GM19467 (cell line): ENCODE data around the gene CIROP.

ENCODE experiments used
- ATAC-seq: cut with Tn5 transposase; IDR thresholded peaks from one replicate; pipeline ENCODE4 v1.9.1; 2021; ENCODE audit warnings: mild to moderate bottlenecking, moderate library complexity; ENCODE audit not compliant: unreplicated experiment

The CIROP gene

GRCh38 chr14:23104591-23105347, at the start of gene CIROP:
Gene CIROP, minus strand, starts transcription at chr14:23104989. Its CDS starts 69 bp downstream, at chr14:23104920.
- ATAC-seq, result no peak

DNA sequence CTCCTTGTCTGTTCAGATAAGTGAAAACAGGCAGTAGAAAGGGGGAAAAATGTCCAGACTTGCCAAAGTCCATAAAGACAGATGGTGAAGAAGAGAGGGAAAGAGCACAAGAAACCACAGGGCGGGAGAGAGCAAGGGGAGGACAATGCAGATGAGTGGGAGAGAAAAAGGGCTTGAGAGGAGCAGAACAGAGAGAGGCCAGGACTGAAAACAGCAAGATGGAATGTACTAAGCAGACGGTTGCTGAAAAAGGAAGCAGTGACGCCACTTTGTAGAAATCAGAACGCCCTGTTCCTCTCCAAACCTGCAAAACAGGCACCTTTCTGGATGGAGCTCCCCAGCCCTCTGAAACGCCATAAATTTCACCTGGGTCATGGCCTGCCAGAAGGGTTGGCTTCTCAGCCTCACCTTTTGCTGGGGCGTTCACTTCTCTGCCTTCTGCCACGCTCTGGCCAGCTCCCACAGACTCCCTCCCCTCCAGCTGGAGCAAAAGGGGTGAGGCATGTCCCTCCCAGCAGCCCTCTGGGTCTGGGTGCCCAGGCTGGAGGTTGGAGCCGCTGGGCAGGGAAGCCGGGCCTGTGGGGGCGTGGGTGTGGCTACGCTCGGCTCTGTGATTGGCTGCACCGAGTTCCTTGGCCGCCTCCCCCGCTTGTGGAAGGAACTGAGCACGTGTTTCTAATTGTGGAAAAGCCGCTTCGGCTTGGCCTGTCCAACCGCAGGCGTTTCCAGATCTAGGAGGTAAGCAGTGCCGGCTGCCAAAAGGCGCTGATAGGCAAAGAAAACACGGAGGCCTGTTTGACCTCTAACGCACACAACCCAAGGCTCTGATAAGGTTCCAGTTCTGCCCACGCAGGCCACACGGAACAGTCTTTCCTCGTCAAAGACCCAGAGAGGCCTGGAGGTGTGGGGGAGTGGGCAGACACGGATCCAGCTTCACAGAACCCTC, 49.3 kb upstream of the CIROP start:
- no peak for ATAC-seq

DNA sequence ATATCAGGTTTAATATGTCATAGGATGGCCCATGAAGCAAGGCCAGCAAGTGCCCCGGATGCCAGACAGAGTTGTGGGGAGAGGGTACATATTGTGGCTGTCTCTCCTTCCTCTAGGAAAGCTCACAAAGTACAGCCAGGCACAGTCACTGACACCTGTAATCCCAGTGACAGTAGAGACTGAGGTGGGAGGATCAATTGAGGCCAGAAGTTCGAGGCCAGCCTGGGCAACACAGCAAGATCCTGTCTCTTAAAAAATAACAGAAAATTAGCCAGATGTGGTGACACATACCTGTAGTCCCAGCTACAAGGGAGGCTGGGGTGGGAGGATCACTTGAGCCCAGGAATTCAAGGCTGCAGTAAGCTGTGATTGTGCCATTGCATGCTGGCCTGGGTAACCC, 46.6 kb upstream of the CIROP start:
- no peak for ATAC-seq

DNA sequence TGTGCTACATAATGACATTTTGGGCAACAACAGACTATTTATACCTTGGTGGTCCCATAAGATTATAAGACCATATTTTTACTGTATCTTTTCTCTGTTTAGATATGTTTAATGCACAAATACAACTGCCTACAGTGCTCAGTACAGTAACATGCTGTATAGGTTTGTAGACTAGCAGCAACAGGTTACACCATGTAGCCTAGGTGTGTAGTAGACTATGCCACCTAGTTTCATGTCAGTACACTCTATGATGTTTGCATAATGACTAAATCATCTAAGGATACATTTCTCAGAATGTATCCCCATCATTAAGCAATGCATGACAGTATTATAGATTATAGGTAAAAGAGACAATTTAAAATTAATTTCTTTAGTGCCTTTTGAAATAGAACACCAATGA, 45.0 kb upstream of the CIROP start:
- no peak for ATAC-seq

- ATAC-seq, result no peak
Measured at GRCh38 chr14:23148591-23149249, 43.9 kb upstream of the CIROP start.

- ATAC-seq, result no peak
Measured at GRCh38 chr14:23147676-23148075, 42.9 kb upstream of the CIROP start.

DNA sequence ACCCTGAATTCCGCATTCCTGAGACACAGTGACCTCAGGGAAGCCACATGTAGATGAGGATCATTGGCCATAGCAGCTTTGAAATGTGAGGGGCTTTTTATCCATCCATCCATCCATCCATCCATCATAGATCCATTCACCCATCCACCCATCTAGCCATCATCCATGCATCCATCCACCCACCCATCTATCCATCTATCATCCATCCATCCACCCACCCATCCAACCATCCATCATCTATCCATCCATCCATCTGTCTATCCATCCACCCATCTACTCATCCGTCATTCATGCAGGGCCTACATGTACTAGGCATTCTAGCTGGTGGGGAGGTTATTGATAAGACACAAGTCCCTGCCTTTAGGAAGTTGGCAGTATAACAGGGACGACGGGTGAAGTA, 42.2 kb upstream of the CIROP start:
- ATAC-seq, result no peak

- ATAC-seq, result no peak
Measured at GRCh38 chr14:23146351-23146910, 41.6 kb upstream of the CIROP start.

DNA sequence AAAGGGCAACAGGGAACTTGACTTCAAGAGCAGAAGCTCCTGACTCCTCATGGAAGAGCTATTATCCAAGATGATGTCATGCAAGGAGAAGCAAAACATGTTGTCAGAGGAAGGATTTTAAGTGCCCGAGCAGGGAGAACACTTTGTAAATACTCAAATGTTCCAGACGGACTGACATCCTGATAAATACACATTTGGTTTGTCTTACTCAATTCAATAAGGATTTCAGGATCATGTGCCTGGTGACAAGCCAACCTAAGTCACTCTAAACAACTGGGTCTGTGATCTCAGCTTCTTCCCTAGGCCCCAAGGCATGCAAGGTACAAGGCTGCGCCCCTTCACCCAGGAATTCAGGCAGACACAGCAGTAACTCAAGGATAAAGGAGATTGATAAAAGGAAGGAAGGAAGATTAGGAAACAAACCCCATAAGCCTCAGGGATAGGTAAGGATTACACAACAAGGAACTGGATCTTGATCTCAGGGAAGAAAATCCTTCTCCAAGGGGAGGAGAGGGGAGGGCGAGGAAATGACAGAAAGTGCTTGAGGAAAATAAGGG, 41.1 kb upstream of the CIROP start:
- no peak for ATAC-seq

GRCh38 chr14:23143911-23144310, 39.1 kb upstream of the CIROP start:
- ATAC-seq, result no peak

DNA sequence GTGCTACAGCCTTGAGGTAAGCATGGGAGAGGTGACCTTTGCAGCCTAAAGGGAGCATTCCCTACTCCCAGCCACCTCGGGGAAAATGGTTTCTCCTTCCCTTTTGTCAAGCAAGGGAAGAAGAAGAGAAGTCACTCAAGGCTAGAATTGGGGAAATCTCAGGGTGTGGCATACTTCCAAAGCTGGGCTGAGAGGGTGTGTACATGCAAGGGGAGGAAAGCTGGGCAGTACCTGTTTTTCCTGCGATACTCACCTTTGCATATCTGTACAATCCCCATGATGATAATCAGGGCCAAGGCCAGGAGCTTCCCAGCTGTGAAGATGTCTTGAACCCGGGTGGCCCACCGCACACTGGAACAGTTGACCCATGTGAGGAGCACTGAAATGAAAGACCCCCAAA, 38.0 kb upstream of the CIROP start:
- no peak for ATAC-seq

DNA sequence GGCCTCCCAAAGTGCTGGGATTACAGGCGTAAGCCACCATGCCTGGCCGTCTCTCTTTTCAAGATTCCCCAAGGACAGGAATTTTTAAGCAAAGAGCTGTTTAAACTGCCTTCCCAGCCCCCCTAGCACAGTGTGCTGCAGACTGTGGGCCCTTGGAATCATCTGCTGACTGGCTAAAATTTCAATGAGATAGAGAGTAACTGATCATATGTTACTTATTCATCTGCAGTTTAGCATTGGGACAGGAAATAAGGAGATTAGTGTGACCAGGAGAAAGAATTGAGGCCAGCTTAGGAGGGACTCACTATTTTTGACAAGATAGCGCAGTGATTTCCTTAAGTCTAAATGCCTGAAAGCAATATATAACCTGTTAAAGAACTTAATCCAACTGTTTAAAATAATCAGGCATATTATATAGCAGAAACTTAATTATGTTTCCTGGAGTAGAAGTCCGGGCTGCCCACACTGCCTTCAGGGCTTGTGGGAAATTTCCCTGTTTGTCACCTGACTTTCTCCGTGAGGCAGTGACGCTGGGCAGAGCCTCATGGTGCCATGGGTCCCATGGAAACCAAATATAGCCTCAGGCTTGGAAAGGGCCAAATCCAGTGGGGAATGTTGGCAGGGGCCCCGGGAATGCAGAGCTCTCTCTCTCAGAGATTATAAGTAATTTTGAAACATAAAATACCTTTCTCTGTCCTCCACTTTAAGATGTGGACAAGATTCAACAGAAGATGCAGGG, 37.1 kb upstream of the CIROP start:
- no peak for ATAC-seq

DNA sequence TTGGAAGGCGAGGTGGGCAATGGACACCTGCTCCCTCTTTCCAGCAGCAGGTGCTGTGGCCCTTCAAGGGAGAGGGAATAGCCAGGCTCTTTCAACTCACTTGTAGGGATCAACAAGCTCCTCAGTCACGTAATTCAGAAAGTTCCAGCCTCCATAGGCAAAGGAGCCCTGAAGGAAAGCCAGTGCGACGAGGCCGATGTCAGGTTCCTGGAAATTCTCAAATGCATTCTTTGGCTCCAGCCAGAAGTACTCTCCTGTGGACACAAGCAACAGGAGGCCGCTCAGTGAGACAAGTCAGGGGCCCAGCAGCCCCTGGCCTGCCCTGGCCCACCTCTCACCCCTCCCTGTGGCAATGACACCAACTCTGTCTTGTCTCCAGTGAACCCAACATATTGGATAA, 35.6 kb upstream of the CIROP start:
- no peak for ATAC-seq

DNA sequence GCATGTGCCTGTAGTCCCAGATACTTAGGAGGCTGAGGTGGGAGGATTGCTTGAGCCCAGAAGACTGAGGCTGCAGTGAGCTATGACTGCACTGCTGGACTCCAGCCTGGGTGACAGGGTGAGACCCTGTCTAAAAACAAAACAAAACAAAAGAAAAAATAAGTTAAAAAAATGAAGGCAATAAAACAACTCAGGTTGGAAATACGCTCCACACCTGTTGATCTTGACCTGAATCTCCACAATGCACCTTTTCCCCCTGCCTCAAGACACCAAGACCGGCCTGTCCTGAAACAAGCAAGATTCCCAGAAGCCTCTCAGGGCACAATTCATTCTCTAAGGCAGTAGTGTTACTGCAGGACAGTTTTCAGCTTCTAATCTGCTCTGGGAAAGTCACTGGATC, 35.1 kb upstream of the CIROP start:
- no peak for ATAC-seq

DNA sequence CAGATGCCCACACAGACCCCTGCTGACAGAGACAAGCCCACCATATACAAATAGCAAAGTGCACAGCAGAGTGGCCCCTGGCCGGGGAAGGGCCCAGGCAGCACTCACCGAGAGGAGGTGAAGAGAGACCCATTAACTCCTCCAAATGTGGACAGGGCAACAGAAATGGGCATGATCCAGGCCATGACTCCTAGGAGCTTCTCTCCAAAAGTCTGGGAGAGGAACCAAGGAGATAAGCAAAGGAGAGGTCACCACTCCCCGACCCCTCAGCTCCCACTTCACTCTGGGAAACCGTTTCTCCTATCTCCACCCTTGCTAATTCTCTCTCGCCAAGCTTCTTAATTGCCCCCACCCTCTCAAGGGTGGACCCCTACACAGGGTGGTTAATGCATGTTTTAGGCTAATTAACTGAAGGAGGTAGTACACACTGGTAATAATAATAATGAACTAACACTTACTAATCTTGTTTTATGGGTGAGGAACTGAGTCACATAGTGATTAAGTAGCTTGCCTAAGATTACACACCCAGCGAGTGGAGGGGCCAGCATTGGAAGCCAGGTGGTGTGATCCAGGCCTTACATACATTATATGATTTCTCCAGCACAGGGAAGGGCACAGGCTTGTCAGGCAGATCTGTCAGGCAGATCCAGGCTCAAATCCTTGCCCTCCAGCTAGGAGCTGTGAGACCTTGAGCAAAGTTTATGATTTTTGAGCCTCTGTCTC, 33.2 kb upstream of the CIROP start:
- ATAC-seq, result no peak

DNA sequence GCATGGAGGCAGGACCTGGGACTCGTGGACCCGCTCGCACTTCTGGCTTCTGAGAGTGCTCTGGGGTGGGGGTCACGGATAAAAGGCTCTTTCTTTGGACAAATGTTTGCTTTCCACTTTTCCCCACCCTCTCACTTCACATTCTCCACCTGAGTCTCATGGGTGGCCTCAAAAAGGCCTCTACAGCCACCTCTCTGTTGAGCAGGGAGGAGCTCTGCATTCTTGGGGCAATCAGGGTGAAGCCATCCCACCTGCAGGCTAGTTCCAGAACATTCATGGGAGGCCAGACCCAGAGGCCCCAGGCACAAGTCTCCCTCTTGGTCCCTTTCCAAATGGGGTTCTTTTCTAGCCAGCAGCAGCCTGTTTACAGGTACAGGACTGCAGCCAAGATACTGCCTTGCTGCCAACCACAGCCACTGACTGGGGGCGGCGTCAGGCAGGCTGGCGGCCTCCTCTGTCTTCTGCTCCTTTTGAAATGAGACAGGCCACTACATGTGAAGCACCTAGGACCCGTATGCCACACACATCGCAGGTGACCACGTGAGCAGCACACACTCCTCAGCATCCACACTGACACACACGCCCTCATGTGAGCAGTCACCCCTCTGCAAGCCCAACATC, 32.5 kb upstream of the CIROP start:
- ATAC-seq, result no peak

- ATAC-seq, result no peak
Measured at GRCh38 chr14:23136566-23137133, 31.9 kb upstream of the CIROP start.

DNA sequence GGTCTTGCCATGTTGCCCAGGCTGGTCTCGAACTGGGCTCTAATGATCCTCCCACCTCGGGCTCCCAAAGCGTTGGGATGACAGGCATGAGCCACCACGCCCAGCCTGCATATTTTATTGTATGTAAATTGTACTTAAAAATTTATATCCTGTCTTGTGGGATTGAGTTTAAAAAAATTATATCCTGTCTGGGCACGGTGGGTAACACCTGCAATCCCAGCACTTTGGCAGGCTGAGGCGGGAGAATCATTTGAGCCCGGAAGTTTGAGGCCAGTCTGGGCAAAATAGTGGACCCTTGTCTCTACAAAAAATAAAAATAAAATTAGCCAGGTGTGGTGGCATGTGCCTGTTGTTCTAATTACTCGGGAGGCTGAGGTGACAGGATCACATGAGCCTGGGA, 28.2 kb upstream of the CIROP start:
- no peak for ATAC-seq

- ATAC-seq, result no peak
Measured at GRCh38 chr14:23131482-23131881, 26.7 kb upstream of the CIROP start.
